K562 (cell line): ENCODE measurements around the gene MYO10.

ENCODE experiments used
- CREB1 ChIP-seq, 2 experiments: sonication (generic) in 1 of 2; formaldehyde crosslinking in 1 of 2; IDR thresholded peaks; 2 replicates each; pipeline versions ENCODE4 v1.6.1 to v1.8.0; 2012 to 2022; ENCODE audit warnings: inconsistent platforms in 1 of 2, mild to moderate bottlenecking in 1 of 2, missing genetic modification reagents in 1 of 2, moderate library complexity in 1 of 2
- CTCF ChIP-seq, 3 experiments: IDR thresholded peaks in 2 of 3; conservative IDR thresholded peaks in 1 of 3; 2 replicates each; pipeline ENCODE4 v1.5.1; 2011 to 2012; ENCODE audit warnings: low read length in 3 of 3, mild to moderate bottlenecking in 3 of 3, control low read depth in 2 of 3, improper control_type of control experiment in 1 of 3, inconsistent platforms in 1 of 3, low read depth in 1 of 3, mixed read lengths in 1 of 3, moderate library complexity in 1 of 3; ENCODE audit not compliant: insufficient read depth in 2 of 3
- EP300 ChIP-seq: IDR thresholded peaks from 2 replicates; pipeline ENCODE4 v1.6.1; 2012; ENCODE audit warnings: low read length, improper control_type of control experiment
- GABPB1 ChIP-seq: sonication (generic); formaldehyde crosslinking; IDR thresholded peaks from 2 replicates; pipeline ENCODE4 v1.8.0; 2022; ENCODE audit warnings: mild to moderate bottlenecking, missing genetic modification reagents
- MCM3 ChIP-seq: fragments of 450-650 bp; IDR thresholded peaks from 2 replicates; pipeline ENCODE4 v1.6.1; 2016
- POLR2A ChIP-seq: fragments of 450-650 bp; conservative IDR thresholded peaks from 2 replicates; pipeline ENCODE4 v1.6.1; 2016

GRCh38 chr5:16897800-16898199 is 38.3 kb downstream of the MYO10 start:
- TF ChIP-seq CREB1 (IDR thresholded peaks at IDR 0.05): no peak
- no peak for TF ChIP-seq CREB1 (CRISPR knock-in tag; IDR thresholded peaks at IDR 0.05)
- no peak for TF ChIP-seq EP300
- no peak for TF ChIP-seq CTCF (IDR thresholded peaks at IDR 0.05 in 2 of 3, conservative IDR thresholded peaks at IDR 0.05 in 1 of 3; ENCODE audit: insufficient read depth in 2 of 3, low read depth in 1 of 3, low read length in 3 of 3)
- TF ChIP-seq MCM3: no peak
- no peak for TF ChIP-seq POLR2A
- no peak for TF ChIP-seq GABPB1
